ENCODE results near the gene C3orf33.
A peak's percentile ranks its signal among the peaks of the same experiment; 100 is the strongest.

Gene C3orf33

GRCh38 chr3:155785662-155786295 is 20.3 kb downstream of the C3orf33 start:
- DNase-seq = no peak

DNA sequence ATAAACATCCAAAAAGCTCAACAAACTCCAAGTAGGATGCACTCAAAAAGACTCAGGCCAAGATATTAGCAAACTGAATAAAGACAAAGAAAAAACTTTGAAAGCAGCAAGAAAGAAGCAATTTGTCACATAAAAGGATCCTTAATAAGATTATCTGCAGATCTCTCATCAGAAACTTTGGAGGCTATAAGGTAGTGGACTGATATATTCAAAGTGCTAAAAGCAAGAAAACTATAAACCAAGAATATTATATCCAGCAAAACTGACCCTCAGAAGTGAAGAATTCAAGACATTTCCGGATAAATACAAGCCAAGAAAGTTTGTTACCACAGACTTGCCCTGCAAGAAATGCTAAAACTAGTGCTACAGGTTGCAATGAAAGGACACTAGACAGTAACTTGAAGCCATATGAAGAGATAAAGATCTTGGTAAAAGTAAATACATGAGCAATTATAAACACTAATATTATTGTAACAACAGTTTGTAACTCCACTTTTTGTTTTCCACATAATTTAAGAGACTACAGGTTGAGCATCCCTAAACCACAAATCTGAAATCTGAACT is 23.6 kb downstream of the C3orf33 start:
- no peak for DNase-seq

GRCh38 chr3:155780291-155780690 is 25.8 kb downstream of the C3orf33 start:
- no peak for DNase-seq

DNA sequence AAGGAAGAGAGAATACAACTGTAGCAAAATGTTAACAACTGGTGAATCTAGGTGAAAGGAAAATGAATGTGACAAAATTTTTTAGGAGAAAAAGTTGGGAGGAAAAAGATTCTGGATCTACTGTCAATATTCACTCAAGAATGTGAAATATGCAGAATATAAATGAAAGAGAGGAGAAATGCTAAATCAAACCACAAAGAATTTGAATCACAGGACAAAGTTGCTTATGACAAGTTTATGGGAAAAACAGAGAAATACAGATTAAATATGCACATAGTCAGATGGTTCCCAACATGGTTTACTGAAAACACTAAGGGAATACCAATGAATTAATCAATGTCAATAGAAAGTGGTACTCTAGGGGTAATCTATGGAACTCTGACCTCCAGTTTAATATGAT is 27.6 kb downstream of the C3orf33 start:
- no peak for DNase-seq

DNA sequence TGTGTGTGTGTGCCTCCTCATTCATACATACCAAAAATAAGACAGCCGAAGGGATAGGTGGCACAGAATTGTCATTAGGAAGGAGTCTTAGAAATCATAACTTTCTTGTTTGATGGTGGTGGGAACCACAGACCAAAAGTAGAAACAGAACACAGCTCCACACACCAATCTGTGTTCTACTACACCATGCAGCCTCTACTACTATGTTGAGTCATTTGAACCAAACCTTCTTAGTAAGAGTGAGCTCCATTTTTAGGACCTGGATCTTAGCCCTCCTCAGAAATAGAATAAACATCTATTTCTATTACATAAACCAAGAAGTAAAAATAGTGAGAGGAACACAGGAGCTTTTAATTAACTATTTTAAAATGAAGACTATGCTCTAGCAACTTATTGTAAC is 33.3 kb downstream of the C3orf33 start:
- DNase-seq = no peak

DNA sequence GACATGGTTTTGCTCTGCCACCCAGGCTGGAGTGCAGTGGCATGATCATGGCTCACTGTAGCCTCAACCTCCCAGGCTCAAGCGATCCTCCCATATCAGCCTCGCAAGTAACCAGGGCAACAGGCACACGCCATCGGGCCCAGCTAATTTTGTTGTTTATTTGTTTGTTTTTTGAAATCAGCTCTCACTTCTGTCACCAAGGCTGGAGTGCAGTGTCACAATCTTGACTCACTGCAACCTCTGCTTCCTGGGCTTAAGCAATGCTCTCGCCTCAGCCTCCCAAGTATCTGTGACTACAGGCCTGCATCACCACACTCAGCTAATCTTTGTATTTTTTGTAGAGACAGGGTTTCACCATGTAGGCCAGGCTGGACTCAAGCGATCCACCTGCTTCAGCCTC is 35.0 kb downstream of the C3orf33 start:
- no peak for DNase-seq

DNA sequence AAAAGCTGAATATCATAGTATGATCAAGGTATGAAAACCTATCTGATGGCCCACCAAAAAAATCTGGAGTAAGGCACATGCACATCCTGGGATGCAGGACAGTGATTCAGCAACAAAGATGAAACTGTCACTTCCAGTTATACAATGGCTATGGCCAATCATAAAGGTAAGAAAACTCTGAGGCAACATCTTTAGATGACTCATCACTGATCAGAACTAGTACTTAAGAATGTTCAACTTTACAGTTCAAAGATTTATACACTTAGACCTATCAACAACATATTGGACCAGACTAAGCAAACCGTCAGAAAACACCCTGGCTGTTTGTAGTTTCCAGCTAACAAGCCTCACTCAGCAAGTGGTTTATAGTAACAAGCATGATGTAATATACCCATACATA is 39.9 kb downstream of the C3orf33 start:
- no peak for DNase-seq

DNA sequence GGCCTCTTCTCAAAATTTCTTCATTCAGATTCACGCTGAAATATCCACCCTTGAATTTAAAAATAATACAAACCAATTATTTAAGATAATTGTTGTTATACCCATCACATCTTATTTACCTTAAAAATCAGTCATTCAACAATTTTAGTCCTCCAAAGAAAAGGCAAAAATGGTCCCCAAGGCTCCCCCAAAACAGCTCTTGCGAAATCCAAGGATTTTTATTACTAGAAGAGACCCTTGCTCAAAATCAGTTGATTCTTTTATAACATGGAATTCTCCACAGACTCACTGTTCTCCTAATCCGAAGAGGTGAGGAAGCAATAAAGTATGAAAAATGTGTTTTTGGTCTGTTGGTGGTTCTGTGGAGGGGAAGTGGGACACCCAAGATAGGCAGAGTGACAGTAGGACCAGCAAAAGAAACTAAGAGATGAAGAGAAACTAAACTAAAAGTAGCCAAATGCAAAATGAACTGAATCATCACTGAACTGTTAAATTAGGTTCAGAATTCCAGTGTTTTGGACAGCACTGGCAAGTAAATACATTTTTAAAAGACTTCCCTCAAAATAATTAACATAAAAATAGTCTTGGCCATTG is 42.1 kb downstream of the C3orf33 start:
- DNase-seq = no peak

GRCh38 chr3:155760653-155761052 is 45.4 kb downstream of the C3orf33 start:
- no peak for DNase-seq

GRCh38 chr3:155757577-155757976 is 48.5 kb downstream of the C3orf33 start:
- DNase-seq = no peak

- peak in 1 of 2 donors; percentile 43 for DNase-seq
These were observed 52.9 kb downstream of the C3orf33 start for GRCh38 chr3:155753038-155753639.

DNA sequence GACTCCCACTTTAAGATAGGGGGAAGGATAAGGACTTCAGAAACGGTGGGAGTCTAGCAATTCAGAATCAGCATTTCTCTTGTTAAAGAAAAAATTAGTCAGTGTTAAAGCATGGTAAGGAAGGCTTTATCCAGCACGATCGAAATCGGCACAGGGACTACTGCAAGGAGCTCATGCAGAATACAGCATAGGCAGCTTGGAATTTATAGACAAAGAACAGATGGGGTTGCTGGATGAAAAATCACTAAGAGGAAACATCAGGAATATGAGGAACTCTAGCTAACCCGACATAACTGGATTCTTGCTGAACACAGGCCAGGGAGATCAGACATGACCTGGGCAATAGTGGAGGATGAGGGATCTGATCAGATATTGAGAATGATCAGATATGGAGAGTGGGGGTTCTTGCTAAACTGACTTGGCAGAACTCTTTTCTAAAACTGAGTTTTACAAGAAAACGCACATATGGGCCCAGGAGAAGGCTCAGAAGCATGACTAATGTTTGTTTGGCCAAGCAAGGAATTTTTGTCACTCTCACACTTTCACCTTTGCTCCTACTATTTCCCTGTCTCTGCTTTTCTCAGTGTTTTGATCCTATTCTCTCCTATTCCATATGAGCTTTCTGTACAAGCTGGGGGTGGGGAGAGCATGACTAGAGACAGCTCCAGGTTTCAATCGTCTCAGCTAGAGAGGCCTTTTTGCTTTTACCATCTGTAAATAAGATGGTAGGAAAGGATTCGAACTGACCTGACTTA is 57.3 kb downstream of the C3orf33 start:
- DNase-seq = no peak

DNA sequence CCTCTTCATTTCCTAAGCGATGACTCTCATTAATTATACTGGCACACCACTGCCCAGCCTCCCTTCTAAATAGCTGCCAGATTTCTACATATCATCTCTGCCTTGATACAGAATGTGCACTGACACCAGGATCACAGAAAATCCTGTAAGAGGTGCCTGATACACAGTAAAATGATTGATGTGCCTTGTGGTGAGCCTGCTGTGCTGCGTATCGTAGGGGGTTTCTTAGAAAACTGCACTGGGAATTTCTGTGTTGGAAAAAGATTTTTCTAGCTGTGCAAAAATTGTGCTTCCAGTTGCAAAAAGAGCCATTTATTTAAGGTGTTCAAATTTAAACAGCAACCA is 58.2 kb downstream of the C3orf33 start:
- no peak for DNase-seq

- no peak for DNase-seq
These were observed 58.7 kb downstream of the C3orf33 start for GRCh38 chr3:155747286-155747945.

DNA sequence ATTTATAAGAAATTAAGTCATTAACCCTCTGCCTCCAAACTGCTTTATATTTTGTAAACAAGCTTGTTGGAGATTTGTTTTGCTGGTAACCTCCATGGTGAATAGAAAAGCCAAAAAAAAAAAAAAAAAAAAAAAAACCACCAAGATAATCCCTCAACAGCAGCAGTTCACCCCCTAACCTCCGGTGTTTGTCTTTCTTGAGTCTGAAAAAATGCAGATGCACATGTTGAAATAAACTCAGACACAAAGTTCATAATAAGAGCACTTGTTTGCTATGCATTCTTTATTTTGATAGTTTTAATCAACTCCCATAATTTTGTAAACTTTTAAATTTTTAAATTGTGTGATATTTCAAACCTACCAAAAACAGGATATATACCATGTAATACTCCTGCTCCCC is 59.4 kb downstream of the C3orf33 start:
- DNase-seq = no peak

DNA sequence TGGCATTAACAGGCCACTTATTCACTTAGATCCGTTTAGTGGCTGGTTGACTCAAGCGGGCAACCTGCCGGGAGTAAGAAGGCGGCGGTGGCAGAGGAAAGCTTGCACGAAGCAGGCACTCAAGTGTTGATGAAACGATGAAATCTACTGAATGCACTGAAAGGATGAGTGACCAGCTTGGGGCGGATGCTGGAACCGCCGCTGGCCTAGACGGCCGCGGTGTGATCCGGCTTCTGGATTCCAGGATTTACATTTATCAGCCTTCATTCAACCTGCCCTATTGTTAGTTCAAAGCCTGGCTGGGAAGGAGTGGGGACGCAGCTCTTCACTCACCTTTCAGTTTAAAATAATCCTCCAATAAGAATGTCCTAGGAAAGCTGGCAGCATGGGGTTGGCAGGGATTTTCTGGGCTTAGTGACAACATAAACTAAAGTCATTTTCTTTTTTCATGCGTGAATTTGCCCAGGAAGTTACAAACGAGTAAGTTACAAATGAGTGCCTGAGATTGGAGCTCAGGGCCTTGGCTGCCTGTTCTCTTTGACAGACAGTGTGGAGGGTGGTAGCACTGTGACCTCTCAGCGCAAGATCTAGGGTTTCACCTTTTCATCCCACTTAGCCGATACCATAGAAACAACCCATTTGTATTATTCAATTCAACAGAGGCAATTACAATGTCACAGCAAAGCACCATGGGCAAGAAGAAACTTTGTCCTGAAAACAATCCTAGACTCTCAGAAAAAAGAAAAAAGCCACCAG is 60.1 kb downstream of the C3orf33 start:
- DNase-seq = peak in 1 of 2 donors; percentile 14

- peak in 1 of 2 donors; percentile 40 for DNase-seq
These were observed 61.3 kb downstream of the C3orf33 start, which contains the start of gene PLCH1 for GRCh38 chr3:155744626-155745324. TSS of gene PLCH1 (minus strand) at chr3:155745071. CDS start at chr3:155704224, 40,847 bp downstream.

GRCh38 chr3:155744010-155744625 is 62.0 kb downstream of the C3orf33 start:
- peak in 1 of 2 donors; percentile 4 for DNase-seq

GRCh38 chr3:155743606-155744005 is 62.5 kb downstream of the C3orf33 start:
- DNase-seq = no peak

DNA sequence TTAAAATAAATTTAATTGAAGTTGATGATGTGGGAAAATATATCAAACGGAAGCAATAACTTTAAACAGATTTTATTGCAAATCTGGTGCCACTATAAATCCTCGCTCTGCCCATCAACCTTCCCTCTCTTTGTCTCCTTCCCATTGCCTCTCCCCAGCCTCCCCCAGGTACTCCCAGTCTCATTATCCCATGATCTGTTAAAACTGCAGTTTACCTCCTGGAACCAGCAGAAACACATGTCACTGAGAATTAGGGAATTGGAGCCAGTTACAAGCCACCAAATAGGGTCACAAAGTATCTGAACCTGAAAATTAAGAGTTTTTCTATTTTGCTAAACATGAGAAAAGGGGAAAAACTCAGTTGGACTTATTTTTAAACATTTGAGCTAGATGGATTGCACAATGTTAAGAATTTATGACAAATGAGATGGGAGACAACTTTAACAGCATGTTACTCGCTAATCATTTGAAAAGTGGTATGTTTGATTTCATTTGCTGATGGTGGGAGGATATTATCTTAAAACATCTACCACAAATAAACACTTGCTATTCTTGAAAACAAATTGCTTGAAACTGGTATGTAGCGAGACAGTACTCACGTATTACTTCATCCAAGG is 63.6 kb downstream of the C3orf33 start:
- DNase-seq = no peak
